Esophagus muscularis mucosa (tissue), 4 donors: Measurements from ENCODE around the gene DGKB. TPM values are rescaled to one million over a fixed set of nuclear protein-coding genes. Genes with fewer than 3 reads are reported as not detected.

Source experiments
- DNase-seq: peaks from one replicate; pipeline ENCODE4 v3.0.0-alpha.2; 2017; ENCODE audit errors: extremely low spot score
- H3K27ac ChIP-seq, 4 donors: fragments of 200-600 bp; sonication (generic); replicated peaks in 1 of 4; 1 replicate in 3 of 4; 2 replicates in 1 of 4; pipeline ENCODE4 v1.5.1; 2016 to 2019; ENCODE audit warnings: mild to moderate bottlenecking in 1 of 4
- H3K27me3 ChIP-seq, 4 donors: fragments of 200-600 bp; sonication (generic); one replicate each; pipeline versions ENCODE4 v1.5.1 to v1.6.0; 2016 to 2019
- H3K36me3 ChIP-seq, 4 donors: fragments of 200-600 bp; sonication (generic); one replicate each; pipeline ENCODE4 v1.5.1; 2016 to 2019
- H3K4me1 ChIP-seq, 4 donors: fragments of 200-600 bp; sonication (generic); one replicate each; pipeline ENCODE4 v1.5.1; 2016 to 2019
- H3K4me3 ChIP-seq, 4 donors: fragments of 200-600 bp; sonication (generic); 1 replicate in 2 of 4; 2 replicates in 2 of 4; pipeline ENCODE4 v1.5.1; 2016 to 2019; ENCODE audit warnings: mild to moderate bottlenecking in 4 of 4, moderate library complexity in 1 of 4
- H3K9me3 ChIP-seq, 4 donors: fragments of 200-600 bp; sonication (generic); 1 replicate in 3 of 4; 2 replicates in 1 of 4; pipeline ENCODE4 v1.5.1; 2016 to 2019
- EP300 ChIP-seq: sonication (generic); formaldehyde crosslinking; IDR thresholded peaks from one replicate; pipeline ENCODE4 v1.6.1; 2017; ENCODE audit warnings: antibody characterized with exemption
- POLR2A ChIP-seq: fragments of 450-650 bp; IDR thresholded peaks from one replicate; pipeline ENCODE4 v1.6.1; 2017; ENCODE audit warnings: antibody characterized with exemption, moderate library complexity, mild to moderate bottlenecking, low read depth
- POLR2AphosphoS5 ChIP-seq, 2 donors: sonication (generic); formaldehyde crosslinking; IDR thresholded peaks; one replicate each; pipeline ENCODE4 v1.6.1; 2017; ENCODE audit warnings: antibody characterized with exemption in 2 of 2
- WGBS: methylation state at CpG from one replicate; pipeline ENCODE4 v1.1.5; 2018; 5-methylcytosine and 5-hydroxymethylcytosine counted together
- intact Hi-C: fragments of 100-400 bp; cut with DNase I; formaldehyde crosslinking; loops from one replicate; pipeline ENCODE4 v1.15.1; 2023
- total RNA-seq, 4 donors: library from RNA; depleted of rRNA; stranded (reverse); fragments of >200 nt; gene quantifications; one replicate each; pipeline versions ENCODE4 v1.1.0 to v1.2.1, GENCODE V29; 2016
- TF ChIP-seq, protein P1 (sequence below), 3 experiments: fragments of 200-600 bp in 2 of 3; fragments of 450-650 bp in 1 of 3; sonication (generic) in 2 of 3; IDR thresholded peaks; one replicate each; pipeline ENCODE4 v1.5.1; 2017 to 2019; ENCODE audit warnings: antibody characterized with exemption in 3 of 3, mild to moderate bottlenecking in 2 of 3, moderate library complexity in 1 of 3

DGKB gene
- total RNA-seq, 4 donors from 2014 or later, result 10.4 to 18.5 (median 16.0) TPM

DNA sequence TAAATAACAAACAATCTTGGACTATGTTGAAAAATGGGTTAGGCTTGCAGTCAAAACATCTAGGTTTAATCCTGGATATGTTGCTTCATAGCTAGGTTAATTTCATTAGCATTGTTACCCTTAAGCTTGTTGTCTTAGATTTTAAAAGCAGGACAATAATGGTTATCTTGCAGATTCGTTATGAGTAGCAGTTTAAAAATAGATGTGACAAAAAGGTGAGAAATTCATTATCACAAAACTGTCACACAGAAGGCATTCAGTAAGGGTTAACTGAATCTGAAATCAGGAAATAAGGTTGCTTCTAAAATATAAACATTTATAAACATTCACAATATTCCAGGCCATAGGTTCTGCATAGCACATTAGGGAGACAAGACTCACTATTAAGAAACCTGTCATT, 483.9 kb downstream of the DGKB start:
- DNase-seq, result no peak
- H3K4me1 ChIP-seq, result peaks cover 0 to 4% (median 0%) of the 10 kb centered on the region in 4 donors
- H3K9me3 ChIP-seq, result no peaks in the 10 kb centered on the region
- H3K36me3 ChIP-seq, result no peaks in the 10 kb centered on the region
- WGBS, result 83% methylated on average over 1 of the region's 1 CpG
- H3K27me3 ChIP-seq, result no peaks in the 10 kb centered on the region
- no peak overlapping the region for H3K27ac ChIP-seq
- TF ChIP-seq POLR2AphosphoS5 (IDR thresholded peaks at IDR 0.05), result no peak
- no peak for TF ChIP-seq EP300
- intact Hi-C loops, result no loop called here
- no peak overlapping the region for H3K4me3 ChIP-seq

DNA sequence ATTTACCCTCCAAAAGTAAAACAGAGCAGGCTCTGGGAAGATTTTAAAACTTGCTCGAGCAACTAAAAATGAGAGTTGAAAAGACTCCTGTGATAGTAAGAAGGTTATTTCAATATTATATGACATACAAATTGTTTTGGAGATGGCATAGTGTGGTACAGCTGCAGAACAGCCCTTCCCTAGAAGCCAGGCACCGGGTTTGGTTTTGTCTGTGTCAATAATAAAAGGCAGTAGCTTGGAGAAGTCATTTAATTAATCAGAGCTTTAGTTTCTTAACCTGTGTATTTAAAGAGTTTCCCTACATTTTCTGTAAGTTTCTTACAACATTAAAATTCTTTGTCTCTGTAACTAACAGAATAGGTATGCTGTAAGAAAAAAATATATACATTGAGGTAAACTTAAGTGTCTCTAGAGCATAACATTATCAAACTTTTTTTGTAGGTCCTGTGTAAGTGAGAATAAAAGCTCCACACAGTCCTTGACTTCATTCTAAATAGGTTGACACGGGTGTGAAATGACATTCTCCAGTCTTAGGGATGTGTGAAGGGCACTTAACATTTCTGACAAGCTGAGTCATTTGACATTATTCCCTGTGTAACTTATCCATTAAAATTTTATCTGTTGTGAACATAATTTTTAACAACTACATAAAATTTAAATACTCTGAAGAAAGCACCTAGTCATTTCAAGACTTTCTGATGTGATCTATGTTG, 488.1 kb downstream of the DGKB start:
- Histone ChIP-seq H3K4me3 (no peak overlapping the region), H3K27ac (no peak overlapping the region), H3K27me3 (no peaks in the 10 kb centered on the region), H3K4me1 (peaks cover 0 to 3% (median 0%) of the 10 kb centered on the region in 4 donors), H3K9me3 (no peaks in the 10 kb centered on the region), H3K36me3 (no peaks in the 10 kb centered on the region)
- TF ChIP-seq POLR2AphosphoS5 (IDR thresholded peaks at IDR 0.05), result no peak
- TF ChIP-seq, protein P1, sequence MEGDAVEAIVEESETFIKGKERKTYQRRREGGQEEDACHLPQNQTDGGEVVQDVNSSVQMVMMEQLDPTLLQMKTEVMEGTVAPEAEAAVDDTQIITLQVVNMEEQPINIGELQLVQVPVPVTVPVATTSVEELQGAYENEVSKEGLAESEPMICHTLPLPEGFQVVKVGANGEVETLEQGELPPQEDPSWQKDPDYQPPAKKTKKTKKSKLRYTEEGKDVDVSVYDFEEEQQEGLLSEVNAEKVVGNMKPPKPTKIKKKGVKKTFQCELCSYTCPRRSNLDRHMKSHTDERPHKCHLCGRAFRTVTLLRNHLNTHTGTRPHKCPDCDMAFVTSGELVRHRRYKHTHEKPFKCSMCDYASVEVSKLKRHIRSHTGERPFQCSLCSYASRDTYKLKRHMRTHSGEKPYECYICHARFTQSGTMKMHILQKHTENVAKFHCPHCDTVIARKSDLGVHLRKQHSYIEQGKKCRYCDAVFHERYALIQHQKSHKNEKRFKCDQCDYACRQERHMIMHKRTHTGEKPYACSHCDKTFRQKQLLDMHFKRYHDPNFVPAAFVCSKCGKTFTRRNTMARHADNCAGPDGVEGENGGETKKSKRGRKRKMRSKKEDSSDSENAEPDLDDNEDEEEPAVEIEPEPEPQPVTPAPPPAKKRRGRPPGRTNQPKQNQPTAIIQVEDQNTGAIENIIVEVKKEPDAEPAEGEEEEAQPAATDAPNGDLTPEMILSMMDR (IDR thresholded peaks at IDR 0.05), result no peak
- no peak for TF ChIP-seq EP300
- TF ChIP-seq POLR2A, result no peak
- intact Hi-C loops, result no loop called here
- DNase-seq, result no peak
- WGBS, result 62% methylated on average over 3 of the region's 3 CpGs

DNA sequence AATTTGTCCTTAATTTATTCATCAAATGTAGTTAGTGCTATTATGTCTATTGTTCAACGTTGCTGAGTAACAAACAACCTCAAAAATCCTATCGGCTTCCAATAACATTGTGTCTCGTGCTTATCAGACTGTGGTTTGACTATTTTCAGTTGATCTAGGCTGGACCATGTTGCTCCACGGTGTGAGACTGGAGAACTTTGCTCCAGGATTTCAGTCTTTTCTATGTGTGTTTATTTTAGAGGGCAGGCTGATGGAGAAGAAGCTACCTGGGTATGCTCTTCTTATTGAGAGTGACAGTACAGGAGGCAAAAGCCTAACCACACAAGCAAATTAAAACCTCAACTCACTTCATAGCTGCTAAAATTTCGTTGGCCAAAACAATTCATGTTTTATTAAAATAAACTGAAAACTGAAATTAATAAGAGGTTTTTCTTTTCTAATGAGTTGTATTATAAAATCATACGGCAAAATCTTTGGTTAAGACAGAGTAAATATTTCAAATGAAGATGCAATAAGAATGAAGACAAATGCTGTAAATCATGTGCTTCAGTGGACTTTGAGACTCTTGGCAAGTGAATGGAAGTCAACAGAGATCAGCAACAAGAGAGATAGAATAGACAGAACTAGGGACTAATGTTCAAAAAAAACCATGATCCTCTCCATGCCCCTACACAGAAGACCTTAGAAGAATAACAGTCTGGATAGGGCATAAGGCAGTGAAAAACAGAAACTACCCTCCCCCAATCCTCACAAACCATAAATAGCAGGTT, 495.1 kb downstream of the DGKB start:
- Histone ChIP-seq H3K27me3 (no peaks in the 10 kb centered on the region), H3K36me3 (no peaks in the 10 kb centered on the region), H3K4me1 (no peaks in the 10 kb centered on the region), H3K9me3 (no peaks in the 10 kb centered on the region), H3K4me3 (no peak overlapping the region), H3K27ac (no peak overlapping the region)
- intact Hi-C loops, result no loop called here
- WGBS, result 64% methylated on average over 6 of the region's 6 CpGs
- TF ChIP-seq, protein P1 (IDR thresholded peaks at IDR 0.05), result no peak
- TF ChIP-seq EP300, result no peak
- no peak for TF ChIP-seq POLR2AphosphoS5 (IDR thresholded peaks at IDR 0.05)
- no peak for TF ChIP-seq POLR2A
- DNase-seq, result no peak

DNA sequence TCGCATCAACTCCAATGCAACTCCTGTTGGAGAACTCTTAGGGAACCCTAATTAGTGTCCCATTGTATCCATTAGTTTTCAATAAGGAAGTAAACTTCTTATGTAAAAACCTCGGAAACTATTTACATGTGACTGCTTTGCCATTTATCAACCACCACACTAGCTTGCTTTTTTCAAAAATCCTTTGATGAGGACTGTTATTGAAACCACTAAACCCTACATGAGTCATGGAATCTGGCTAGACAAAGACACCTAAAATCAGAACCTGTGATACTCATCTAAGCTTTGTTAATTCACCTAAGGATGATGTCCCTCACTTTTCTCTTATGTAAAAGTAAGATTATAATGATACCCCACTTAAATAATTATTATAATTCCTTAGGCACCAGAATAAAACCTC, 499.0 kb downstream of the DGKB start:
- intact Hi-C loops, result no loop called here
- H3K36me3 ChIP-seq, result no peaks in the 10 kb centered on the region
- no peak for DNase-seq
- H3K9me3 ChIP-seq, result no peaks in the 10 kb centered on the region
- no peaks in the 10 kb centered on the region for H3K27me3 ChIP-seq
- TF ChIP-seq EP300, result no peak
- TF ChIP-seq POLR2AphosphoS5 (IDR thresholded peaks at IDR 0.05), result no peak
- no peak for TF ChIP-seq POLR2A
- TF ChIP-seq, protein P1 (IDR thresholded peaks at IDR 0.05), result no peak
- H3K27ac ChIP-seq, result no peak overlapping the region
- 71% methylated on average over 2 of the region's 2 CpGs for WGBS
- H3K4me1 ChIP-seq, result no peaks in the 10 kb centered on the region
- H3K4me3 ChIP-seq, result no peak overlapping the region

DNA sequence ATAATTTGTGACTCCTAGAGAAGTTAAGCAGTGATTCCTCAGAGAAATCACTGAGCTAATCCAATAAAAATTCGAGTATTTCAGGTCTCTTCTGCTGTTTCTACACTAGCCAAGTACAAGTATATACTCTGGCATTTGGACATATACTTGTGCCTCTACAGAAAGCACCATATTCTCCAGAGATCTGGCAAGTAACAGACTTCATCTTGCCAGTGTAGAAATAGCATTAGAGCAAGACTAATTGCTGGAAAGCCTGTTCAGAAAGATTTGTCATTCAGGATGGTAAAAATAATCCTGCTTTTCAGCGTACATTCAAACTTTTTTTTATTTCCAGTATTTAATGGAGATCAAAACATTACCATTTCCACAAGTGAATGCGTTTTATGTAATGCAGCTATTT, 502.3 kb downstream of the DGKB start:
- Histone ChIP-seq H3K9me3 (no peaks in the 10 kb centered on the region), H3K27ac (no peak overlapping the region), H3K4me3 (no peak overlapping the region), H3K4me1 (no peaks in the 10 kb centered on the region), H3K27me3 (no peaks in the 10 kb centered on the region), H3K36me3 (no peaks in the 10 kb centered on the region)
- WGBS, result 45% methylated on average over 3 of the region's 3 CpGs
- no peak for DNase-seq
- intact Hi-C loops, result no loop called here
- TF ChIP-seq POLR2AphosphoS5 (IDR thresholded peaks at IDR 0.05), result no peak
- no peak for TF ChIP-seq POLR2A
- TF ChIP-seq, protein P1 (IDR thresholded peaks at IDR 0.05), result no peak
- no peak for TF ChIP-seq EP300
